BJ (cell line): ENCODE data around the gene THSD7A. TPM values are rescaled to one million over a fixed set of nuclear protein-coding genes. Genes with fewer than 3 reads are reported as not detected.

ENCODE experiments used
- CTCF ChIA-PET: fragments of 350-600 bp; formaldehyde crosslinking; extraction: SDS; loops from one replicate; lab custom pipeline; 2021; ENCODE audit warnings: antibody characterized with exemption, inconsistent platforms; lab: Yijun Ruan, JAX
- POLR2A ChIA-PET: fragments of 300-600 bp; sonication (Branson Sonifier 250); formaldehyde crosslinking; extraction: SDS; loops from one replicate; lab custom pipeline; 2021; ENCODE audit warnings: antibody characterized with exemption; lab: Charles Lee
- DNase-seq: peaks from one replicate; pipeline ENCODE4 v3.0.0-alpha.2; 2011; ENCODE audit warnings: low read depth
- H3K27me3 ChIP-seq: 2 replicates; pipeline ENCODE4 v1.6.0; 2011; ENCODE audit warnings: low read length; ENCODE audit not compliant: control insufficient read depth, insufficient read depth
- H3K36me3 ChIP-seq: 2 replicates; pipeline ENCODE4 v1.5.1; 2011; ENCODE audit warnings: low read length; ENCODE audit not compliant: control insufficient read depth, insufficient read depth
- H3K4me3 ChIP-seq: 2 replicates; pipeline ENCODE4 v1.5.1; 2011; ENCODE audit warnings: low read depth, mild to moderate bottlenecking, control low read depth, low read length
- CTCF ChIP-seq: IDR thresholded peaks from 2 replicates; pipeline ENCODE4 v1.5.1; 2011; ENCODE audit warnings: low read depth, mild to moderate bottlenecking, control low read depth, inconsistent platforms, low read length, moderate library complexity; ENCODE audit not compliant: insufficient read depth
- polyA plus RNA-seq: library from polyadenylated mRNA; depleted of rRNA; stranded (reverse); fragments of >200 nt; gene quantifications from 2 replicates; pipeline ENCODE4 v1.2.3, GENCODE V29; 2011

The THSD7A gene
- polyA plus RNA-seq, 1 experiment, result 0.02 TPM

GRCh38 chr7:11592699-11593098 is 239.3 kb downstream of the THSD7A start:
- TF ChIP-seq CTCF, result no peak
- POLR2A ChIA-PET, result no interaction called here
- no peaks in the 10 kb centered on the region for H3K36me3 ChIP-seq
- CTCF ChIA-PET, result no interaction called here
- no peaks in the 10 kb centered on the region for H3K27me3 ChIP-seq
- no peak for DNase-seq
- H3K4me3 ChIP-seq, result no peak overlapping the region

- Histone ChIP-seq H3K4me3 (no peak overlapping the region), H3K27me3 (no peaks in the 10 kb centered on the region), H3K36me3 (no peaks in the 10 kb centered on the region)
- ChIA-PET POLR2A (no interaction called here), CTCF (no interaction called here)
- DNase-seq, result no peak
- TF ChIP-seq CTCF, result no peak
These were observed 240.1 kb downstream of the THSD7A start for GRCh38 chr7:11591943-11592342.

GRCh38 chr7:11591055-11591633 is 240.9 kb downstream of the THSD7A start:
- H3K4me3 ChIP-seq, result no peak overlapping the region
- no peaks in the 10 kb centered on the region for H3K27me3 ChIP-seq
- ChIA-PET CTCF (no interaction called here), POLR2A (no interaction called here)
- TF ChIP-seq CTCF, result no peak
- DNase-seq, result no peak
- no peaks in the 10 kb centered on the region for H3K36me3 ChIP-seq

GRCh38 chr7:11589251-11589650 is 242.7 kb downstream of the THSD7A start:
- DNase-seq, result no peak
- H3K27me3 ChIP-seq, result no peaks in the 10 kb centered on the region
- no peak overlapping the region for H3K4me3 ChIP-seq
- H3K36me3 ChIP-seq, result no peaks in the 10 kb centered on the region
- no peak for TF ChIP-seq CTCF
- ChIA-PET CTCF (no interaction called here), POLR2A (no interaction called here)

GRCh38 chr7:11587814-11588213 is 244.2 kb downstream of the THSD7A start:
- CTCF ChIA-PET, result no interaction called here
- no peak for TF ChIP-seq CTCF

More at GRCh38 chr7:11587814-11588213, 244.2 kb downstream of the THSD7A start:
- Histone ChIP-seq H3K4me3 (no peak overlapping the region), H3K36me3 (no peaks in the 10 kb centered on the region), H3K27me3 (no peaks in the 10 kb centered on the region)
- POLR2A ChIA-PET, result no interaction called here
- DNase-seq, result no peak
